HEK293T (cell line): ENCODE measurements around the gene ING3.

Source experiments
- BHLHE40 ChIP-seq: fragments of 450-650 bp; IDR thresholded peaks from 2 replicates; pipeline ENCODE4 v1.6.1; 2016; ENCODE audit warnings: mild to moderate bottlenecking, moderate library complexity, borderline replicate concordance
- FOXA1 ChIP-seq: fragments of 450-650 bp; IDR thresholded peaks from 2 replicates; pipeline ENCODE4 v1.6.1; 2016; ENCODE audit warnings: mild to moderate bottlenecking
- FOXM1 ChIP-seq: fragments of 450-650 bp; IDR thresholded peaks from 2 replicates; pipeline ENCODE4 v1.6.1; 2017; ENCODE audit warnings: mild to moderate bottlenecking, borderline replicate concordance
- HDGF ChIP-seq: fragments of 450-650 bp; IDR thresholded peaks from 2 replicates; pipeline ENCODE4 v1.6.1; 2017; ENCODE audit warnings: antibody characterized with exemption, borderline replicate concordance
- SP1 ChIP-seq: fragments of 450-650 bp; IDR thresholded peaks from 2 replicates; pipeline ENCODE4 v1.6.1; 2017
- SUZ12 ChIP-seq: fragments of 450-650 bp; IDR thresholded peaks from 2 replicates; pipeline ENCODE4 v1.6.1; 2016; ENCODE audit warnings: mild to moderate bottlenecking
- ZNF384 ChIP-seq: fragments of 450-650 bp; IDR thresholded peaks from 2 replicates; pipeline ENCODE4 v1.6.1; 2016

DNA sequence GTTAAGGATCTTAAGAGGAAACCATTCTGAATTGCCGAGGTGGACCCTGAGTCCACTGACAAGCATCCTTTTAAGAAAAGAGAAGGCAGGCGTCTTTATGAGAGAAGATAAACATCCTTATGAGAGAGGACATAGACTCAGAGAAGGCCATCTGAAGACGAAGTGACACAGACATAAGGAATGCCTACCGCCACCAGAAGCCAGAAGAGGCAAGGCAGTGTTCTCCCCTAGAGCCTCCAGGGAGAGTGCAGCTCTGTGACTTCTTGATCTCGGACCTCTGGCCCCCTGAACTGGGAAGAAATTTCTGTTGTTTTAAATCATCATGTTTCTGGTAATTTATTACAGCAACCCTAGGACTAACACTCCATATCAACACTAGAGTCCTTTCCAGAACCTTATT is 25.2 kb upstream of the ING3 start:
- TF ChIP-seq SUZ12 = no peak
- no peak for TF ChIP-seq BHLHE40
- no peak for TF ChIP-seq FOXM1
- TF ChIP-seq SP1 = no peak
- TF ChIP-seq HDGF = no peak
- no peak for TF ChIP-seq ZNF384
- TF ChIP-seq FOXA1 = no peak
